Naive thymus-derived CD4-positive, alpha-beta T cell (primary cell): ENCODE data around the gene SDHB. TPM values are rescaled to one million over a fixed set of nuclear protein-coding genes. Genes with fewer than 3 reads are reported as not detected.

Experiments used
- ATAC-seq: fragments of 150-1000 bp; cut with Tn5 transposase; 2 replicates; pipeline ENCODE4 v1.10.0; 2021; ENCODE audit warnings: mild to moderate bottlenecking, moderate library complexity
- CTCF ChIA-PET: fragments of 350-600 bp; sonication (Branson Sonifier 250); formaldehyde crosslinking; loops from one replicate; lab custom pipeline; 2021; ENCODE audit warnings: antibody characterized with exemption; lab: Charles Lee
- POLR2A ChIA-PET: fragments of 350-600 bp; sonication (Branson Sonifier 250); formaldehyde crosslinking; loops from one replicate; lab custom pipeline; 2021; ENCODE audit warnings: antibody characterized with exemption, inconsistent platforms; lab: Charles Lee
- DNase-seq, 9 donors: peaks; one replicate each; pipeline versions ENCODE4 v3.0.0 to v3.0.0-alpha.2; 2020 to 2022; ENCODE audit warnings: mixed read lengths in 1 of 9
- H3K27ac ChIP-seq: one replicate; pipeline ENCODE4 v1.7.0; 2013; ENCODE audit warnings: mild to moderate bottlenecking, low read depth, low read length, moderate library complexity
- H3K27me3 ChIP-seq, 2 donors: one replicate each; pipeline ENCODE4 v1.7.0; 2013; ENCODE audit warnings: low read length in 2 of 2, mild to moderate bottlenecking in 2 of 2, moderate library complexity in 2 of 2; ENCODE audit not compliant: control insufficient read depth in 2 of 2, insufficient read depth in 2 of 2
- H3K36me3 ChIP-seq, 3 experiments: 1 replicate in 2 of 3; 2 replicates in 1 of 3; pipeline ENCODE4 v1.7.0; 2013; ENCODE audit warnings: low read length in 3 of 3, mild to moderate bottlenecking in 3 of 3, moderate library complexity in 1 of 3; ENCODE audit not compliant: insufficient read depth in 3 of 3, control insufficient read depth in 2 of 3
- H3K4me1 ChIP-seq, 2 donors: one replicate each; pipeline ENCODE4 v1.7.0; 2013; ENCODE audit warnings: low read length in 2 of 2, mild to moderate bottlenecking in 2 of 2, moderate library complexity in 1 of 2; ENCODE audit not compliant: control insufficient read depth in 2 of 2, insufficient read depth in 2 of 2
- H3K4me3 ChIP-seq: 2 replicates; pipeline ENCODE4 v1.7.0; 2013; ENCODE audit warnings: mild to moderate bottlenecking, low read length
- H3K9me3 ChIP-seq, 3 experiments: 1 replicate in 2 of 3; 2 replicates in 1 of 3; pipeline ENCODE4 v1.7.0; 2013; ENCODE audit warnings: low read length in 3 of 3; ENCODE audit not compliant: control insufficient read depth in 2 of 3
- H3K27ac Mint-ChIP-seq, 9 donors: one replicate each; pipeline ENCODE4 v1.8.0; 2020 to 2022; ENCODE audit warnings: mixed read lengths in 9 of 9, mild to moderate bottlenecking in 8 of 9, moderate library complexity in 5 of 9, inconsistent platforms in 2 of 9
- H3K27me3 Mint-ChIP-seq, 5 donors: one replicate each; pipeline ENCODE4 v1.8.0; 2021 to 2022; ENCODE audit warnings: mixed read lengths in 5 of 5, mild to moderate bottlenecking in 1 of 5
- H3K36me3 Mint-ChIP-seq, 5 donors: one replicate each; pipeline ENCODE4 v1.8.0; 2020 to 2022; ENCODE audit warnings: mixed read lengths in 5 of 5, mild to moderate bottlenecking in 3 of 5, inconsistent platforms in 1 of 5
- H3K4me1 Mint-ChIP-seq, 7 donors: one replicate each; pipeline ENCODE4 v1.8.0; 2020 to 2022; ENCODE audit warnings: mixed read lengths in 7 of 7, mild to moderate bottlenecking in 3 of 7, inconsistent platforms in 1 of 7
- H3K4me3 Mint-ChIP-seq, 10 donors: one replicate each; pipeline ENCODE4 v1.8.0; 2020 to 2022; ENCODE audit warnings: mild to moderate bottlenecking in 10 of 10, mixed read lengths in 10 of 10, moderate library complexity in 6 of 10, inconsistent platforms in 2 of 10
- H3K9me3 Mint-ChIP-seq, 11 donors: one replicate each; pipeline ENCODE4 v1.8.0; 2020 to 2022; ENCODE audit warnings: mixed read lengths in 11 of 11, mild to moderate bottlenecking in 4 of 11, inconsistent platforms in 1 of 11, moderate library complexity in 1 of 11
- intact Hi-C, 2 donors: fragments of 100-400 bp; cut with micrococcal nuclease; formaldehyde crosslinking; loops; one replicate each; pipeline ENCODE4 v1.15.1; 2023
- polyA plus RNA-seq, 2 donors: library from polyadenylated mRNA; unstranded; fragments of 300-500 nt; fragmentation: Illumina TruSeq; gene quantifications; one replicate each; pipeline ENCODE4 v1.2.3, GENCODE V29; 2021
- total RNA-seq, 6 experiments: library from RNA in 5 of 6; stranded (reverse) in 5 of 6; gene quantifications; 1 replicate in 5 of 6; 2 replicates in 1 of 6; pipeline ENCODE4 v1.2.3 and lab custom pipeline; 2021 to 2026

The SDHB gene
- total and polyA plus RNA-seq, 7 experiments from 2014 or later: 53.3 to 147 (median 63.9) TPM

DNA sequence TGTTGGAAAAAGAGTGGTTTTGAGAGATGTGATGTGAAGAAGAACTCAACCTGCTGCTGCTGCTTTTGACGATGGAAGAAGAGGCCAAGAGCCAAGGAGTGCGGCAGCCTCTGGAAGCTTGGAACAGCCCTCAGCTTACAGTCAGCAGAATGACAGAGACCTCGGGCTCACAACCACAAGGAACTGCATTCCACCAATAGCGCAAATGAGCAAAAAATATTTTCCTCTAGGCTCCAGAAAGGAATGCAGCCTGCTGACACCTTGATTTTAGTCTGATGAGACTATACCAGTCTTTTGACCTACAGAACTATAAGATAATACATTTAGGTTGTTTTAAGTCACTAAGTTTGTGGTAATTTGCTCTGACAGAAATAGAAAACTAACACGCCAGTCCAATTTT, 10.2 kb downstream of the SDHB start:
- peaks cover 9 to 27% (median 18%) of the 10 kb centered on the region in 7 donors for H3K4me1 Mint-ChIP-seq
- H3K4me3 Mint-ChIP-seq: no peak overlapping the region
- Histone ChIP-seq H3K27me3 (no peaks in the 10 kb centered on the region), H3K27ac (no peak overlapping the region), H3K36me3 (peaks cover 0 to 53% (median 29%) of the 10 kb centered on the region in 3 experiments), H3K4me3 (no peak overlapping the region), H3K9me3 (no peaks in the 10 kb centered on the region), H3K4me1 (peaks cover 0 to 3% of the 10 kb centered on the region in 2 donors)
- peak overlapping the region in 2 of 9 donors; percentile 8 to 82 for H3K27ac Mint-ChIP-seq
- peaks cover 12 to 26% (median 14%) of the 10 kb centered on the region in 5 donors for H3K36me3 Mint-ChIP-seq
- intact Hi-C loops: no loop called here
- DNase-seq (no peak), ATAC-seq (no peak)
- POLR2A ChIA-PET: interaction anchor here (0.6 kb wide), 1 partner anchor 11 kb away, joined by 3 read pairs; no protein-coding TSS in a partner anchor
- CTCF ChIA-PET: no interaction called here
- H3K27me3 Mint-ChIP-seq: no peaks in the 10 kb centered on the region
- H3K9me3 Mint-ChIP-seq: no peaks in the 10 kb centered on the region

DNA sequence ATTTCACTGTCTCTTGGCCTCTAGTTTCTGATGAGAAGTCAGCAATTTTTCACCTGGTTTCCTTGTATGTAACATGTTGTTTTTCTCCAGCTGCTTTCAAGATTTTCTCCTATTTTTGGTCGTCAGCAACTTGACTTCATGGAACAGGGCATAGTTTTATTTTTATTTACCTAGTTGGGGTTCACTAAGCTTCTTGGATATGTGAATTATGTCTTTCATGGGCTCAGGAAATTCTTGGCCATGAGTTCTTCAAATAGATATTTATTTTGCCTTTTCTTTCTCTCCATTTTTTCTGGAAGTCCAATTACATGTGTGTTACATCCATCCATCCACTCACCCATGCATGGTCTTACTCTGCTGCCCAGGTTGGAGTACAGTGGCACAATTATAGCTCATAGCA, 13.7 kb downstream of the SDHB start:
- Histone ChIP-seq H3K4me1 (no peaks in the 10 kb centered on the region), H3K36me3 (peaks cover 0 to 57% (median 29%) of the 10 kb centered on the region in 3 experiments), H3K27ac (no peak overlapping the region), H3K9me3 (no peaks in the 10 kb centered on the region), H3K27me3 (no peaks in the 10 kb centered on the region), H3K4me3 (no peak overlapping the region)
- POLR2A ChIA-PET: no interaction called here
- H3K9me3 Mint-ChIP-seq: no peaks in the 10 kb centered on the region
- intact Hi-C loops: no loop called here
- CTCF ChIA-PET: no interaction called here
- no peaks in the 10 kb centered on the region for H3K27me3 Mint-ChIP-seq
- no peak overlapping the region for H3K4me3 Mint-ChIP-seq
- no peak for DNase-seq
- H3K27ac Mint-ChIP-seq: no peak overlapping the region
- peaks cover 12 to 32% (median 14%) of the 10 kb centered on the region in 5 donors for H3K36me3 Mint-ChIP-seq
- no peak for ATAC-seq
- peaks cover 7 to 22% (median 14%) of the 10 kb centered on the region in 7 donors for H3K4me1 Mint-ChIP-seq

DNA sequence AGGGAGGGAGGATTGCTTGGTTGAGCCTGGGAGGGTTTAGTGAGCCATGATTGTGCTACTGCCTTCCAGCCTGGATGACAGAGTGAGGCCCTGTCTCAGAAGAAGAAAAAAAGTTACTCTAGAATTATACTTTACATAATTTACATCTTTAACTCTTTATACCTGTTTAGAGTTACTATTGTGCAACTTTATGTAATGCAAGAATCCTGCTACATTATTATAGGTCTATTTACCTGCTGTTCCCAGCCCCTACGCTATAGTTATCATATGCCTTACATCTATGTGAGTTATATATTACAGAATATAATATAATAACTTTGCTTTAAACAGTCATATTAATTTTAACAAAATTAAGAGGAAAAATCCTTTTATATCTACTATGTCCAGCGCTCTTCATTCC, 14.3 kb downstream of the SDHB start:
- Histone ChIP-seq H3K27me3 (no peaks in the 10 kb centered on the region), H3K36me3 (peaks cover 0 to 52% (median 28%) of the 10 kb centered on the region in 3 experiments), H3K27ac (no peak overlapping the region), H3K4me1 (no peaks in the 10 kb centered on the region), H3K9me3 (no peaks in the 10 kb centered on the region), H3K4me3 (no peak overlapping the region)
- no peaks in the 10 kb centered on the region for H3K27me3 Mint-ChIP-seq
- no peak overlapping the region for H3K4me3 Mint-ChIP-seq
- ATAC-seq (no peak), DNase-seq (no peak)
- H3K4me1 Mint-ChIP-seq: peaks cover 4 to 24% (median 11%) of the 10 kb centered on the region in 7 donors
- intact Hi-C loops: no loop called here
- ChIA-PET CTCF (no interaction called here), POLR2A (no interaction called here)
- H3K27ac Mint-ChIP-seq: no peak overlapping the region
- H3K36me3 Mint-ChIP-seq: peaks cover 12 to 32% (median 12%) of the 10 kb centered on the region in 5 donors
- H3K9me3 Mint-ChIP-seq: no peaks in the 10 kb centered on the region

DNA sequence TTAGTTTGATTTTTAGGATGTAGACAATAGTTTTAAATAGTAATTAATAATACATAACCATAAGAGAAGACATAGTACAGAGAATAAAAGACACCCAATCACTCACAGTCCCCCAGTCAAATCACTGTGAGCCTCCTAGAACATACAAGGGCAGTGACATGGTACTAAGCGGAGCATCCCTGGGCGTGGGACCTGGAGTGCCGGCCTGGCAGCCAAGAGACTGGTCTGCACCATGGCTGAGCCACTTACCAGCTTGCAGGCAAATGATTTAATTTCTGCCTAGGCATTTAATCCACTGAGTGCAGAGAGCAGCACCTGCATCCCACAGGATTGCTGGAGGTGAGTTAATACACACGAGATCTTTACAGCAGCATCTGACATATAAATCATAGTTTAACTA, 20.4 kb downstream of the SDHB start:
- peaks cover 0 to 20% (median 2%) of the 10 kb centered on the region in 5 donors for H3K36me3 Mint-ChIP-seq
- Histone ChIP-seq H3K36me3 (peaks cover 0 to 54% (median 6%) of the 10 kb centered on the region in 3 experiments), H3K27ac (no peak overlapping the region), H3K4me3 (no peak overlapping the region), H3K4me1 (no peaks in the 10 kb centered on the region), H3K27me3 (no peaks in the 10 kb centered on the region), H3K9me3 (no peaks in the 10 kb centered on the region)
- ChIA-PET CTCF (no interaction called here), POLR2A (no interaction called here)
- H3K27ac Mint-ChIP-seq: no peak overlapping the region
- peaks cover 3 to 13% (median 5%) of the 10 kb centered on the region in 7 donors for H3K4me1 Mint-ChIP-seq
- no peaks in the 10 kb centered on the region for H3K27me3 Mint-ChIP-seq
- no peaks in the 10 kb centered on the region for H3K9me3 Mint-ChIP-seq
- no peak for DNase-seq
- H3K4me3 Mint-ChIP-seq: no peak overlapping the region
- intact Hi-C loops: no loop called here
- no peak for ATAC-seq

- CTCF ChIA-PET: no interaction called here
- H3K4me3 Mint-ChIP-seq: no peak overlapping the region
Measured at GRCh38 chr1:17032741-17033140, 21.1 kb downstream of the SDHB start.

DNA sequence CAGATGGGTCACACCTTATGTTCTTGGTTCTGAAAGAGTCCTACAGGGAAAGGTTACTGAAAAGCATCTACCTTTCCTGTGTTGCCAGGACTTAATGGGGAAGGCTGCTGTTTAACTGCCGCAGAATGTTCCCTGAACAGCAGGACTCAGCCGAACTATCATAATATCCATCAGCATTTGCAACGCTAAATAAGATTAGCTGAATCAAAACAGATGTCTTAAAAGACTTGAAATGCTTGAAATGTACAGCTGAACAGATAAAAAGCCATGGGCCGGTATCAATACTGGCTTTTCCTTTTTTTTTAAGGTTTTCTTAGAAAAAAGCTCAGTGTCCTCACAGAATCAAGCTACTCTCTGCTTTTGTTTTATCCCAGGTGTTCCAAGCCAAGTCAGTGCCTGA, 22.4 kb downstream of the SDHB start:
- intact Hi-C loops: no loop called here
- H3K4me1 Mint-ChIP-seq: peaks cover 0 to 8% (median 0%) of the 10 kb centered on the region in 7 donors
- Histone ChIP-seq H3K27ac (no peak overlapping the region), H3K9me3 (no peaks in the 10 kb centered on the region), H3K36me3 (peaks cover 4 to 69% (median 14%) of the 10 kb centered on the region in 3 experiments), H3K4me1 (no peaks in the 10 kb centered on the region), H3K4me3 (no peak overlapping the region), H3K27me3 (no peaks in the 10 kb centered on the region)
- H3K36me3 Mint-ChIP-seq: peaks cover 0 to 27% (median 11%) of the 10 kb centered on the region in 5 donors
- DNase-seq (no peak), ATAC-seq (no peak)
- ChIA-PET CTCF (no interaction called here), POLR2A (interaction anchor here (0.6 kb wide), 1 partner anchor 15 kb away, joined by 4 read pairs; no protein-coding TSS in a partner anchor)
- no peaks in the 10 kb centered on the region for H3K27me3 Mint-ChIP-seq
- H3K4me3 Mint-ChIP-seq: no peak overlapping the region
- H3K9me3 Mint-ChIP-seq: no peaks in the 10 kb centered on the region
- peak overlapping the region in 1 of 9 donors; percentile 3 for H3K27ac Mint-ChIP-seq

More at GRCh38 chr1:17032741-17033140, 21.1 kb downstream of the SDHB start:
- Mint-ChIP-seq H3K27me3 (no peaks in the 10 kb centered on the region), H3K36me3 (peaks cover 0 to 21% (median 6%) of the 10 kb centered on the region in 5 donors), H3K27ac (no peak overlapping the region), H3K4me1 (peaks cover 0 to 8% (median 3%) of the 10 kb centered on the region in 7 donors), H3K9me3 (no peaks in the 10 kb centered on the region)
- peaks cover 0 to 56% (median 9%) of the 10 kb centered on the region in 3 experiments for H3K36me3 ChIP-seq
- DNase-seq (no peak), ATAC-seq (no peak)
- H3K27ac ChIP-seq: no peak overlapping the region
- intact Hi-C loops: no loop called here
- no peaks in the 10 kb centered on the region for H3K27me3 ChIP-seq
- H3K4me3 ChIP-seq: no peak overlapping the region
- H3K4me1 ChIP-seq: no peaks in the 10 kb centered on the region
- H3K9me3 ChIP-seq: no peaks in the 10 kb centered on the region
- POLR2A ChIA-PET: interaction anchor here (0.6 kb wide), 1 partner anchor 11 kb away, joined by 3 read pairs; no protein-coding TSS in a partner anchor

DNA sequence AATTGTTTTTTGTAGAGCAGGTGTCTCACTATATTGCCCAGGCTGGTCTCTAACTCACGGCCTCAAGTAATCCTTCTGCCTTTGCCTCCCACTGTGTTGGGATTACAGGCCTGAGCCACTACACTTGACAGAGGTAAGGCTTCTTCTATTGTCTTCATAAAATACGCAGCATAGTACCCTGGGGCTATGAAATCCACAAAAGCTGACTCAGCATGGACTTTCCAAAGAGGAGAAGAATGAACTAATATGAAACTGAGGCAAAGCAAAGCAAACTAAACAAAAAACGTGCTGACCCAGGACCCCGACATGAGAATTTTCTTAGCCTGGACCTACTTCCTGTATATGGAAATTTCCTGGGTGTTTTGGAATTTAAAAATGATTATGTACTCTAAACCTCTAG, 23.6 kb downstream of the SDHB start:
- Mint-ChIP-seq H3K4me1 (peaks cover 0 to 7% (median 0%) of the 10 kb centered on the region in 7 donors), H3K36me3 (peaks cover 0 to 27% (median 11%) of the 10 kb centered on the region in 5 donors), H3K27me3 (no peaks in the 10 kb centered on the region), H3K4me3 (no peak overlapping the region), H3K9me3 (no peaks in the 10 kb centered on the region), H3K27ac (no peak overlapping the region)
- Histone ChIP-seq H3K36me3 (peaks cover 9 to 81% (median 14%) of the 10 kb centered on the region in 3 experiments), H3K27me3 (no peaks in the 10 kb centered on the region), H3K4me1 (no peaks in the 10 kb centered on the region), H3K9me3 (no peaks in the 10 kb centered on the region), H3K27ac (no peak overlapping the region), H3K4me3 (no peak overlapping the region)
- ChIA-PET CTCF (no interaction called here), POLR2A (no interaction called here)
- intact Hi-C loops: no loop called here
- DNase-seq: no peak
- no peak for ATAC-seq
